Fibroblast of the aortic adventitia (primary cell): Measurements from ENCODE around the gene POU6F2. TPM values are rescaled to one million over a fixed set of nuclear protein-coding genes. Genes with fewer than 3 reads are reported as not detected.

Experiments used
- DNase-seq: peaks from one replicate; pipeline ENCODE4 v3.0.0-alpha.2; 2010; ENCODE audit warnings: low read depth
- H3K4me3 ChIP-seq: 2 replicates; pipeline ENCODE4 v1.5.1; 2011; ENCODE audit warnings: low read depth, mild to moderate bottlenecking, control low read depth, low read length, moderate library complexity
- total RNA-seq: library from RNA; depleted of rRNA; stranded (reverse); fragments of >200 nt; gene quantifications from 2 replicates; pipeline ENCODE4 v1.2.3, GENCODE V29; 2012; ENCODE audit warnings: low replicate concordance
- TF ChIP-seq, protein P1 (sequence below): IDR thresholded peaks from 2 replicates; pipeline ENCODE4 v1.5.1; 2011; ENCODE audit warnings: mild to moderate bottlenecking, low read length, control low read depth, inconsistent platforms; ENCODE audit not compliant: insufficient read depth

Gene POU6F2
- total RNA-seq, 1 donor, result not detected

DNA sequence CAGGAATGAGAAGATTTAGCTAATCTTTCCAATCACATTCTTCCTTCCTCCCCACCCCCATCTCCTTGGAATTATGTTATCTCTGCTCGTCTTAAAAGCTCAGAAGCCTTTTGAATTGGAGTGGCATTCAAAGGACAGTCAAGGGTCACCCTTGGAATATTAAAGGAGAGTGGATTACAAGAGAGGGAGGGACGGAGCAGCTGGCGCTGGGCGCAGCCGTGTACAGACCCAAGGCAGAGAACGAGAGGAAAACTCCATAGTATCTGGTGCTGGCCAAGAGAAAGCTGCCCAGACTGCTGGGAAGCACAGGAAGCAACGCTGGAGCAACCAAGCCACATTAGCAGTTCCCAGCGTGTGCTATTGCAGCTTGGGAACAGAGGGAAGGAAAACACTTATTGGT, 95.7 kb downstream of the POU6F2 start:
- DNase-seq, result no peak
- no peak overlapping the region for H3K4me3 ChIP-seq
- TF ChIP-seq, protein P1, sequence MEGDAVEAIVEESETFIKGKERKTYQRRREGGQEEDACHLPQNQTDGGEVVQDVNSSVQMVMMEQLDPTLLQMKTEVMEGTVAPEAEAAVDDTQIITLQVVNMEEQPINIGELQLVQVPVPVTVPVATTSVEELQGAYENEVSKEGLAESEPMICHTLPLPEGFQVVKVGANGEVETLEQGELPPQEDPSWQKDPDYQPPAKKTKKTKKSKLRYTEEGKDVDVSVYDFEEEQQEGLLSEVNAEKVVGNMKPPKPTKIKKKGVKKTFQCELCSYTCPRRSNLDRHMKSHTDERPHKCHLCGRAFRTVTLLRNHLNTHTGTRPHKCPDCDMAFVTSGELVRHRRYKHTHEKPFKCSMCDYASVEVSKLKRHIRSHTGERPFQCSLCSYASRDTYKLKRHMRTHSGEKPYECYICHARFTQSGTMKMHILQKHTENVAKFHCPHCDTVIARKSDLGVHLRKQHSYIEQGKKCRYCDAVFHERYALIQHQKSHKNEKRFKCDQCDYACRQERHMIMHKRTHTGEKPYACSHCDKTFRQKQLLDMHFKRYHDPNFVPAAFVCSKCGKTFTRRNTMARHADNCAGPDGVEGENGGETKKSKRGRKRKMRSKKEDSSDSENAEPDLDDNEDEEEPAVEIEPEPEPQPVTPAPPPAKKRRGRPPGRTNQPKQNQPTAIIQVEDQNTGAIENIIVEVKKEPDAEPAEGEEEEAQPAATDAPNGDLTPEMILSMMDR, result no peak

DNA sequence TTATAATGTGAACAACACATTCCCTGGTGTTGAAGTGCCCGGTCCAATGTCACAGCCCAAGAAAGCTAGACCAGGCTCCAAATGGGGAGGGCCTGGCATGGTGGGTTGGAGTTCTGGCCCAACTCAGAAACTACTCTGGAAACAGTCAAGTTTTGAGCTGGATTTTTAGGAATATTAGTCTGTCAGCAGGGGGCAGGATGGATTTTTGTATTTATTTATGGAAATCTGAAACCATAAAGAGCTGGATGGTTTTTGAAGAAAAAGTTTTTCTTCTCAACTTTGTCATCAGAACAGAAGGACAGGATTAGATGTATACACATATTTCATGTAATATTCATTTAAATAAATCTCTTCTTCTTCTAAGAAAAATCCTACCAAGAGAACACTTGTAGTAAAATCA, 97.5 kb downstream of the POU6F2 start:
- no peak overlapping the region for H3K4me3 ChIP-seq
- DNase-seq, result no peak
- TF ChIP-seq, protein P1, result no peak

GRCh38 chr7:39083781-39084180, 106.1 kb downstream of the POU6F2 start:
- no peak for DNase-seq
- TF ChIP-seq, protein P1, result no peak
- no peak overlapping the region for H3K4me3 ChIP-seq

DNA sequence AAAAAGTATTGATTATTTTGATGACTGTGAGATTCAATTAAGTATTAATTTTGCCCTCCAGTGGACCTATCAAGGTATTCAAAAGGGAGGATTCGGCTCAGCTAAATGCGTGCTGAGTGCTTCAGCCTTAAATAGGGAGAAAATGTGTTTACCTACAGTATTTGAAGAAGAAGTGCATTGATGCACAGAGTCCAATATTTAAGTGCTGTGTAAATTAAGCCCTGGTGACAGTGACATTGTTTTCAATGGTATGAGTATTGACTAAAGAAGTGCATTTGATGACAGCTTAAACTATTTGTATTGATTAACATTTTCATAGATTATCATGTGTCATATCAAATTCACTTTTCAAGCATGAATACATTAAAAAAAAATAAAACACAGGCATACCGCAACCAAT, 106.6 kb downstream of the POU6F2 start:
- no peak overlapping the region for H3K4me3 ChIP-seq
- no peak for DNase-seq
- TF ChIP-seq, protein P1, result no peak

GRCh38 chr7:39085189-39085588, 107.5 kb downstream of the POU6F2 start:
- DNase-seq, result no peak
- H3K4me3 ChIP-seq, result no peak overlapping the region
- TF ChIP-seq, protein P1, result no peak

- DNase-seq, result peak; percentile 2
These were observed 107.9 kb downstream of the POU6F2 start for GRCh38 chr7:39085590-39086049.

More at GRCh38 chr7:39085590-39086049, 107.9 kb downstream of the POU6F2 start:
- no peak overlapping the region for H3K4me3 ChIP-seq
- TF ChIP-seq, protein P1, result no peak
